ENCODE measurements around the gene CX3CL1. TPM values are rescaled to one million over a fixed set of nuclear protein-coding genes. Genes with fewer than 3 reads are reported as not detected.
A peak's percentile ranks its signal among the peaks of the same experiment; 100 is the strongest.

CX3CL1 gene
- total and polyA plus RNA-seq, 9 of the 15 experiments (the other 6 are each of a cell fraction or from before 2014, with no cell fraction given): 0.09 TPM; not detected in 8

GRCh38 chr16:57377080-57377841 is 5.0 kb downstream of the CX3CL1 start:
- FAIRE-seq (no peak), ATAC-seq (peak; percentile 31; the same call in 1 of the 3 replicates), DNase-seq (ENCODE audit: extremely low read depth in 1 of 4, low spot score in 3 of 4) (no peak)
- Histone ChIP-seq H3K9me1 (ENCODE audit: control insufficient read depth, insufficient read depth, low read length) (no peaks in the 10 kb centered on the region), H3K9ac (ENCODE audit: insufficient read depth in 1 of 2, low read depth in 2 of 2, low read length in 2 of 2) (no peak overlapping the region), H3K27me3 (ENCODE audit: control insufficient read depth in 2 of 2, insufficient read depth in 2 of 2, low read length in 2 of 2) (peaks cover 9 to 50% of the 10 kb centered on the region in 2 experiments; a peak in 3 of 5 replicates), H3K36me3 (ENCODE audit: control insufficient read depth, insufficient read depth, low read length) (no peaks in the 10 kb centered on the region), H4K20me1 (replicated peaks; ENCODE audit: control insufficient read depth, insufficient read depth, low read length) (0 out of 2 replicates have a peak, but pooled peaks cover 3% of the 10 kb centered on the region), H2AFZ (ENCODE audit: low read depth, low read length) (no peak overlapping the region), H3K79me2 (ENCODE audit: control insufficient read depth, insufficient read depth, low read length) (no peaks in the 10 kb centered on the region), H3K4me1 (replicated peaks in 1 of 2; ENCODE audit: control insufficient read depth in 2 of 2, insufficient read depth in 2 of 2, low read length in 2 of 2) (peaks cover 0 to 11% of the 10 kb centered on the region in 2 experiments; a peak in 2 of 5 replicates), H3K4me3 (no peak overlapping the region), H3K4me2 (ENCODE audit: insufficient read depth, low read length) (no peak overlapping the region), H3K9me3 (replicated peaks; ENCODE audit: control insufficient read depth, insufficient read depth, low read depth, low read length) (no peaks in the 10 kb centered on the region), H3K27ac (ENCODE audit: extremely low read depth, low read depth, low read length) (no peak overlapping the region)
- intact Hi-C loops (cut with micrococcal nuclease): no loop called here
- no TSS peak for BruUV-seq (replicated peaks)
- in situ Hi-C loops (cut with MboI): no loop called here
- POLR2A ChIA-PET: no interaction called here
- WGBS (ENCODE audit: insufficient coverage, low coverage, missing lambda C conversion rate): 0% methylated on average over 5 of the region's 5 CpGs
- CTCF ChIA-PET (ENCODE audit: low intra/inter-chr PET ratio): no interaction called here
- no peak for TF ChIP-seq TCF7L2 (IDR thresholded peaks at IDR 0.05; ENCODE audit: low read depth, low read length)
- TF ChIP-seq ZSCAN32 (CRISPR knock-in tag; IDR thresholded peaks at IDR 0.05): no peak
- no peak for TF ChIP-seq SREBF2 (CRISPR knock-in tag; IDR thresholded peaks at IDR 0.05)
- TF ChIP-seq SRSF7 (optimal IDR thresholded peaks at IDR 0.05; ENCODE audit: low read depth, low read length): no peak
- no peak for TF ChIP-seq RBFOX2 (IDR thresholded peaks at IDR 0.05; ENCODE audit: low read depth, low read length)
- TF ChIP-seq ZMIZ1 (IDR thresholded peaks at IDR 0.05; ENCODE audit: low read depth in 2 of 2, low read length in 2 of 2): no peak
- no peak for TF ChIP-seq IRF2 (CRISPR knock-in tag; IDR thresholded peaks at IDR 0.05)
- TF ChIP-seq HIVEP1 (CRISPR knock-in tag; IDR thresholded peaks at IDR 0.05): no peak
- TF ChIP-seq PCBP1 (IDR thresholded peaks at IDR 0.05; ENCODE audit: low read depth, low read length, poor library complexity, severe bottlenecking): no peak
- no peak for TF ChIP-seq MTA2 (IDR thresholded peaks at IDR 0.05; ENCODE audit: low read depth)
- TF ChIP-seq ZSCAN29 (IDR thresholded peaks at IDR 0.05): no peak
- TF ChIP-seq CLOCK (CRISPR knock-in tag; IDR thresholded peaks at IDR 0.05; ENCODE audit: borderline replicate concordance): no peak
- TF ChIP-seq NFYB (IDR thresholded peaks at IDR 0.05; ENCODE audit: extremely low read depth, insufficient read length): no peak

All from K562 (cell line).